ENCODE results near the gene SMARCAL1. TPM values are rescaled to one million over a fixed set of nuclear protein-coding genes. Genes with fewer than 3 reads are reported as not detected.

SMARCAL1 gene
- polyA plus RNA-seq, 1 of the 3 experiments (the other 2 are of a cell fraction) = 27.0 TPM

- no peaks in the 10 kb centered on the region for H3K27me3 ChIP-seq (ENCODE audit: insufficient read depth)
- no peak overlapping the region for H3K9ac ChIP-seq
- H3K9me2 ChIP-seq = no peaks in the 10 kb centered on the region
- peaks cover 53 to 68% of the 10 kb centered on the region in 2 experiments for H3K36me3 ChIP-seq (replicated peaks in 1 of 2; ENCODE audit: control insufficient read depth in 1 of 2, insufficient read depth in 2 of 2, low read length in 1 of 2)
- no peak overlapping the region for H3K4me3 ChIP-seq (ENCODE audit: low read depth in 2 of 2, low read length in 1 of 2)
- peaks cover 0 to 11% of the 10 kb centered on the region in 2 experiments; a peak in 2 of 4 replicates for H3K4me1 ChIP-seq (ENCODE audit: control insufficient read depth in 1 of 2, insufficient read depth in 2 of 2, low read depth in 1 of 2, low read length in 1 of 2)
- DNase-seq = no peak
- no peak overlapping the region for H2AFZ ChIP-seq (ENCODE audit: low read depth)
- no peak for TF ChIP-seq EZH2phosphoT487 (IDR thresholded peaks at IDR 0.05; ENCODE audit: borderline replicate concordance, low read depth)
- no peak for TF ChIP-seq JUND (IDR thresholded peaks at IDR 0.05)
- no peak for TF ChIP-seq FOXM1 (IDR thresholded peaks at IDR 0.05; ENCODE audit: low read depth)
- no peak for TF ChIP-seq MXI1 (IDR thresholded peaks at IDR 0.05; ENCODE audit: low read depth, low read length)
- TF ChIP-seq USF1 (IDR thresholded peaks at IDR 0.05; ENCODE audit: borderline replicate concordance, low read depth) = no peak
- TF ChIP-seq FOXJ3 (CRISPR knock-in tag; IDR thresholded peaks at IDR 0.05) = no peak
- TF ChIP-seq EP300 (IDR thresholded peaks at IDR 0.05; ENCODE audit: borderline replicate concordance in 1 of 2, low read depth in 1 of 2, low read length in 1 of 2) = no peak
- no peak for TF ChIP-seq FOSL2 (IDR thresholded peaks at IDR 0.05; ENCODE audit: borderline replicate concordance, low read depth)
- TF ChIP-seq MEF2A (IDR thresholded peaks at IDR 0.05; ENCODE audit: borderline replicate concordance, low read depth) = no peak
- no peak for TF ChIP-seq USF2 (IDR thresholded peaks at IDR 0.05; ENCODE audit: borderline replicate concordance, low read depth, low read length)
- no peak for TF ChIP-seq TAF1 (IDR thresholded peaks at IDR 0.05; ENCODE audit: borderline replicate concordance, low read depth, low read length)
- TF ChIP-seq NFIC (IDR thresholded peaks at IDR 0.05; ENCODE audit: borderline replicate concordance) = no peak
- no peak for TF ChIP-seq ELF1 (IDR thresholded peaks at IDR 0.05)
- no peak for TF ChIP-seq REST (IDR thresholded peaks at IDR 0.05; ENCODE audit: low read depth, low read length)
- no peak for TF ChIP-seq RFX5 (IDR thresholded peaks at IDR 0.05; ENCODE audit: low read length)
- ChIA-PET CTCF (no interaction called here), POLR2A (no interaction called here)
- H3K9me3 ChIP-seq = no peaks in the 10 kb centered on the region
- no peak overlapping the region for H3K27ac ChIP-seq (ENCODE audit: low read depth in 2 of 2, low read length in 1 of 2)
- no peak overlapping the region for H3K4me2 ChIP-seq
- H3K79me2 ChIP-seq (ENCODE audit: insufficient read depth) = no peaks in the 10 kb centered on the region
- no peaks in the 10 kb centered on the region for H4K20me1 ChIP-seq (ENCODE audit: insufficient read depth)
- peaks cover 27% of the 10 kb centered on the region for H3F3A ChIP-seq (replicated peaks; ENCODE audit: insufficient read depth)
- 100% methylated on average over 2 of the region's 2 CpGs for WGBS (ENCODE audit: low lambda C conversion rate)
These were observed 10.8 kb downstream of the SMARCAL1 start for GRCh38 chr2:216423071-216423470.

Measured in SK-N-SH (cell line).